ENCODE measurements around the gene NFATC4.

- no peak for TF ChIP-seq POLR2A (IDR thresholded peaks at IDR 0.05; ENCODE audit: borderline replicate concordance, extremely low read depth, insufficient read depth, insufficient read length)
- TF ChIP-seq EGR1 (IDR thresholded peaks at IDR 0.05; ENCODE audit: low read depth), result no peak
- no peak for TF ChIP-seq CTCF (IDR thresholded peaks at IDR 0.05 in 2 of 3, conservative IDR thresholded peaks at IDR 0.05 in 1 of 3; ENCODE audit: borderline replicate concordance in 1 of 3, insufficient read depth in 1 of 3, low read depth in 2 of 3, low read length in 2 of 3)
- TF ChIP-seq ZFX (IDR thresholded peaks at IDR 0.05), result no peak
- no peak for TF ChIP-seq MAX (IDR thresholded peaks at IDR 0.05)
- TF ChIP-seq CEBPB (IDR thresholded peaks at IDR 0.05; ENCODE audit: low read depth), result no peak
- no peak for TF ChIP-seq POLR2AphosphoS5 (IDR thresholded peaks at IDR 0.05; ENCODE audit: low read depth, low read length)
- no peak for TF ChIP-seq ZNF274 (IDR thresholded peaks at IDR 0.05; ENCODE audit: low read depth, low read length)
- no peak for TF ChIP-seq SRF (IDR thresholded peaks at IDR 0.05; ENCODE audit: low read depth)
- no peak for TF ChIP-seq RAD21 (IDR thresholded peaks at IDR 0.05; ENCODE audit: low read depth)
- no peak for TF ChIP-seq YY1 (IDR thresholded peaks at IDR 0.05; ENCODE audit: extremely low read depth, insufficient replicate concordance, low read depth, low read length)
- no peak for TF ChIP-seq TCF7L2 (IDR thresholded peaks at IDR 0.05; ENCODE audit: borderline replicate concordance, extremely low read depth, insufficient read depth, insufficient read length)
Observed at GRCh38 chr14:24372701-24373416, 4.9 kb downstream of the NFATC4 start.
